ENCODE results near the gene MBD2. TPM values are rescaled to one million over a fixed set of nuclear protein-coding genes. Genes with fewer than 3 reads are reported as not detected.

Gene MBD2
- total and polyA plus RNA-seq, 2 donors (not counting 1 experiment from before 2014, with no cell fraction given) = 53.0 to 134 TPM

DNA sequence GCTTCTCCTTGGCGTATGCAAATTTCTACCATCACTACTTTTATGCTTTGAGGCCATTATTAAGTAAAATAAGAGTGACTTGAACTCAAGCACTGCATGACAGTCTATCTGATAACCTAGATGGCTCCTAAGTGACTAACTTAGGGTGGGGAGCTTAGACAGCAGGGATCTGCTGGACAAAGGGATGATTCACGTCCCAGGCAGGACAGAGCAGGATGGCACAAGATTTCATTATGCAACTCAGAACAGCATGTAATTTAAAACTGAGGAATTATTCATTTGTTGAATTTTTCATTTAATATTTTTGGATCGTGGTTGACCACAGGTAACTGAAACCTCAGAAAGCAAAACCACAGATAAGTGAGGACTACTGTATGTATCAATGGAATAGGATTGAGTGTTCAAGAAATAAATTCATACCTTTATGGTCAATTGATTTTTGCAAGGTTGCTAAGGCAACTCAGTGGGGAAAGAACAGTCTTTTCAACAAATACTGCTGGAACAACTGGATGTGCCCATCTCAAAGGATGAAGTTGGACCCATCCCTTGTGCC is 115.3 kb downstream of the MBD2 start:
- TF ChIP-seq, protein P1, sequence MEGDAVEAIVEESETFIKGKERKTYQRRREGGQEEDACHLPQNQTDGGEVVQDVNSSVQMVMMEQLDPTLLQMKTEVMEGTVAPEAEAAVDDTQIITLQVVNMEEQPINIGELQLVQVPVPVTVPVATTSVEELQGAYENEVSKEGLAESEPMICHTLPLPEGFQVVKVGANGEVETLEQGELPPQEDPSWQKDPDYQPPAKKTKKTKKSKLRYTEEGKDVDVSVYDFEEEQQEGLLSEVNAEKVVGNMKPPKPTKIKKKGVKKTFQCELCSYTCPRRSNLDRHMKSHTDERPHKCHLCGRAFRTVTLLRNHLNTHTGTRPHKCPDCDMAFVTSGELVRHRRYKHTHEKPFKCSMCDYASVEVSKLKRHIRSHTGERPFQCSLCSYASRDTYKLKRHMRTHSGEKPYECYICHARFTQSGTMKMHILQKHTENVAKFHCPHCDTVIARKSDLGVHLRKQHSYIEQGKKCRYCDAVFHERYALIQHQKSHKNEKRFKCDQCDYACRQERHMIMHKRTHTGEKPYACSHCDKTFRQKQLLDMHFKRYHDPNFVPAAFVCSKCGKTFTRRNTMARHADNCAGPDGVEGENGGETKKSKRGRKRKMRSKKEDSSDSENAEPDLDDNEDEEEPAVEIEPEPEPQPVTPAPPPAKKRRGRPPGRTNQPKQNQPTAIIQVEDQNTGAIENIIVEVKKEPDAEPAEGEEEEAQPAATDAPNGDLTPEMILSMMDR (IDR thresholded peaks at IDR 0.05) = no peak
- TF ChIP-seq EZH2 (IDR thresholded peaks at IDR 0.05; ENCODE audit: borderline replicate concordance, insufficient read depth, low read depth, low read length, poor library complexity, severe bottlenecking) = no peak
- Histone ChIP-seq H3K9ac (ENCODE audit: low read length) (no peak overlapping the region), H3K27me3 (replicated peaks in 1 of 4; ENCODE audit: control extremely low read depth in 1 of 4, control insufficient read depth in 3 of 4, insufficient read depth in 4 of 4, low read length in 3 of 4) (peaks cover 0 to 2% (median 0%) of the 10 kb centered on the region in 4 experiments), H3K9me3 (ENCODE audit: control extremely low read depth in 1 of 3, control insufficient read depth in 2 of 3, insufficient read depth in 1 of 3, low read length in 2 of 3) (no peaks in the 10 kb centered on the region), H4K20me1 (ENCODE audit: control insufficient read depth, insufficient read depth, low read length, poor library complexity, severe bottlenecking) (no peaks in the 10 kb centered on the region), H3K4me1 (ENCODE audit: control insufficient read depth in 2 of 2, insufficient read depth in 2 of 2, low read length in 2 of 2) (no peaks in the 10 kb centered on the region), H3K4me3 (ENCODE audit: control extremely low read depth in 1 of 5, extremely low read depth in 1 of 5, insufficient read depth in 1 of 5, low read depth in 2 of 5, low read length in 4 of 5) (no peak overlapping the region), H3K79me2 (ENCODE audit: control insufficient read depth, insufficient read depth, low read length) (no peaks in the 10 kb centered on the region), H3K27ac (ENCODE audit: low read length in 2 of 2) (no peak overlapping the region), H3K4me2 (replicated peaks; ENCODE audit: low read depth, low read length, poor library complexity, severe bottlenecking) (no peak overlapping the region), H2AFZ (ENCODE audit: insufficient read depth, low read depth, low read length, poor library complexity, severe bottlenecking) (no peak overlapping the region), H3K36me3 (replicated peaks in 1 of 2; ENCODE audit: control extremely low read depth in 1 of 2, control insufficient read depth in 1 of 2, extremely low read depth in 1 of 2, insufficient read depth in 2 of 2, low read length in 1 of 2) (no peaks in the 10 kb centered on the region)
- peaks cover 15% of the 10 kb centered on the region for H3K27me3 Mint-ChIP-seq
- 83% methylated on average over 1 of the region's 3 CpGs for WGBS (ENCODE audit: insufficient coverage)
- H3K9me3 Mint-ChIP-seq (ENCODE audit: insufficient read depth) = no peaks in the 10 kb centered on the region
- H3K4me1 Mint-ChIP-seq = no peaks in the 10 kb centered on the region
- no peak overlapping the region for H3K4me3 Mint-ChIP-seq
- ATAC-seq (ENCODE audit: low read depth) (no peak), DNase-seq (no peak)
- CTCF ChIA-PET = interaction anchor here (1.2 kb wide), 1 partner anchor 10 kb away, joined by 5 read pairs; no protein-coding TSS in a partner anchor
- POLR2A ChIA-PET = no interaction called here
- intact Hi-C loops (cut with micrococcal nuclease) = no loop called here
- H3K27ac Mint-ChIP-seq = no peak overlapping the region

GRCh38 chr18:54102123-54102522 is 122.3 kb downstream of the MBD2 start:
- Histone ChIP-seq H3K4me2 (replicated peaks; ENCODE audit: low read depth, low read length, poor library complexity, severe bottlenecking) (no peak overlapping the region), H3K27ac (ENCODE audit: low read length in 2 of 2) (no peak overlapping the region), H4K20me1 (ENCODE audit: control insufficient read depth, insufficient read depth, low read length, poor library complexity, severe bottlenecking) (no peaks in the 10 kb centered on the region), H3K4me3 (ENCODE audit: control extremely low read depth in 1 of 5, extremely low read depth in 1 of 5, insufficient read depth in 1 of 5, low read depth in 2 of 5, low read length in 4 of 5) (no peak overlapping the region), H2AFZ (ENCODE audit: insufficient read depth, low read depth, low read length, poor library complexity, severe bottlenecking) (no peak overlapping the region), H3K27me3 (replicated peaks in 1 of 4; ENCODE audit: control extremely low read depth in 1 of 4, control insufficient read depth in 3 of 4, insufficient read depth in 4 of 4, low read length in 3 of 4) (no peaks in the 10 kb centered on the region), H3K9ac (ENCODE audit: low read length) (no peak overlapping the region), H3K9me3 (ENCODE audit: control extremely low read depth in 1 of 3, control insufficient read depth in 2 of 3, insufficient read depth in 1 of 3, low read length in 2 of 3) (peaks cover 0 to 12% (median 2%) of the 10 kb centered on the region in 3 donors), H3K4me1 (ENCODE audit: control insufficient read depth in 2 of 2, insufficient read depth in 2 of 2, low read length in 2 of 2) (no peaks in the 10 kb centered on the region), H3K36me3 (replicated peaks in 1 of 2; ENCODE audit: control extremely low read depth in 1 of 2, control insufficient read depth in 1 of 2, extremely low read depth in 1 of 2, insufficient read depth in 2 of 2, low read length in 1 of 2) (no peaks in the 10 kb centered on the region), H3K79me2 (ENCODE audit: control insufficient read depth, insufficient read depth, low read length) (no peaks in the 10 kb centered on the region)
- intact Hi-C loops (cut with micrococcal nuclease) = no loop called here
- DNase-seq (no peak), ATAC-seq (ENCODE audit: low read depth) (no peak)
- ChIA-PET CTCF (interaction anchor here (1.6 kb wide), 1 partner anchor 17 kb away, joined by 3 read pairs; no protein-coding TSS in a partner anchor), POLR2A (no interaction called here)
- no peak overlapping the region for H3K27ac Mint-ChIP-seq
- no peaks in the 10 kb centered on the region for H3K4me1 Mint-ChIP-seq
- peaks cover 19% of the 10 kb centered on the region for H3K27me3 Mint-ChIP-seq
- TF ChIP-seq EZH2 (IDR thresholded peaks at IDR 0.05; ENCODE audit: borderline replicate concordance, insufficient read depth, low read depth, low read length, poor library complexity, severe bottlenecking) = no peak
- TF ChIP-seq, protein P1 (IDR thresholded peaks at IDR 0.05) = no peak
- peaks cover 3% of the 10 kb centered on the region for H3K9me3 Mint-ChIP-seq (ENCODE audit: insufficient read depth)
- no CpG with 5 or more reads among the region's 1 CpG for WGBS (ENCODE audit: insufficient coverage)
- no peak overlapping the region for H3K4me3 Mint-ChIP-seq
